ENCODE measurements around the gene GDF2.

GDF2 gene

GRCh38 chr10:47322300-47323061 is at the start of gene GDF2:
Gene GDF2, plus strand, starts transcription at chr10:47322454. Its CDS starts 215 bp downstream, at chr10:47322669.
- TF ChIP-seq GATA1 (IDR thresholded peaks at IDR 0.05; ENCODE audit: low read depth, low read length) = no peak
- TF ChIP-seq POLR2A (IDR thresholded peaks at IDR 0.05; ENCODE audit: low read length) = no peak
- peak; percentile 48 to 76 for DNase-seq

- no peak for DNase-seq
- TF ChIP-seq POLR2A (IDR thresholded peaks at IDR 0.05; ENCODE audit: low read length) (no peak), GATA1 (IDR thresholded peaks at IDR 0.05; ENCODE audit: low read depth, low read length) (no peak)
Measured at GRCh38 chr10:47276071-47276470, 46.2 kb upstream of the GDF2 start.

GRCh38 chr10:47276576-47277351 is 45.5 kb upstream of the GDF2 start:
- DNase-seq = no peak
- TF ChIP-seq POLR2A (IDR thresholded peaks at IDR 0.05; ENCODE audit: low read length) = no peak
- TF ChIP-seq GATA1 (IDR thresholded peaks at IDR 0.05; ENCODE audit: low read depth, low read length) = no peak

- no peak for DNase-seq
Measured at GRCh38 chr10:47277352-47278151, 44.7 kb upstream of the GDF2 start.

GRCh38 chr10:47278152-47278473 is 44.1 kb upstream of the GDF2 start:
- TF ChIP-seq GATA1 (IDR thresholded peaks at IDR 0.05; ENCODE audit: low read depth, low read length) (no peak), POLR2A (IDR thresholded peaks at IDR 0.05; ENCODE audit: low read length) (no peak)
- no peak for DNase-seq

More at GRCh38 chr10:47277352-47278151, 44.7 kb upstream of the GDF2 start:
- TF ChIP-seq GATA1 (IDR thresholded peaks at IDR 0.05; ENCODE audit: low read depth, low read length) (no peak), POLR2A (IDR thresholded peaks at IDR 0.05; ENCODE audit: low read length) (no peak)

- DNase-seq = no peak
- TF ChIP-seq GATA1 (IDR thresholded peaks at IDR 0.05; ENCODE audit: low read depth, low read length) = no peak
- TF ChIP-seq POLR2A (IDR thresholded peaks at IDR 0.05; ENCODE audit: low read length) = no peak
Measured at GRCh38 chr10:47278720-47279119, 43.5 kb upstream of the GDF2 start.

- no peak for DNase-seq
- no peak for TF ChIP-seq GATA1 (IDR thresholded peaks at IDR 0.05; ENCODE audit: low read depth, low read length)
- TF ChIP-seq POLR2A (IDR thresholded peaks at IDR 0.05; ENCODE audit: low read length) = no peak
Measured at GRCh38 chr10:47279276-47279675, 43.0 kb upstream of the GDF2 start.

GRCh38 chr10:47282005-47282656 is 40.1 kb upstream of the GDF2 start:
- no peak for TF ChIP-seq GATA1 (IDR thresholded peaks at IDR 0.05; ENCODE audit: low read depth, low read length)
- DNase-seq = no peak

- TF ChIP-seq GATA1 (IDR thresholded peaks at IDR 0.05; ENCODE audit: low read depth, low read length) = no peak
- no peak for TF ChIP-seq POLR2A (IDR thresholded peaks at IDR 0.05; ENCODE audit: low read length)
- no peak for DNase-seq
Measured at GRCh38 chr10:47282657-47283018, 39.6 kb upstream of the GDF2 start.

- no peak for TF ChIP-seq POLR2A (IDR thresholded peaks at IDR 0.05; ENCODE audit: low read length)
- no peak for TF ChIP-seq GATA1 (IDR thresholded peaks at IDR 0.05; ENCODE audit: low read depth, low read length)
- DNase-seq = no peak
Measured at GRCh38 chr10:47283101-47283630, 39.1 kb upstream of the GDF2 start.

GRCh38 chr10:47283848-47284247 is 38.4 kb upstream of the GDF2 start:
- DNase-seq = no peak
- TF ChIP-seq POLR2A (IDR thresholded peaks at IDR 0.05; ENCODE audit: low read length) = no peak
- TF ChIP-seq GATA1 (IDR thresholded peaks at IDR 0.05; ENCODE audit: low read depth, low read length) = no peak

- TF ChIP-seq POLR2A (IDR thresholded peaks at IDR 0.05; ENCODE audit: low read length) (no peak), GATA1 (IDR thresholded peaks at IDR 0.05; ENCODE audit: low read depth, low read length) (no peak)
- DNase-seq = no peak
Measured at GRCh38 chr10:47285381-47286115, 36.7 kb upstream of the GDF2 start.

- no peak for DNase-seq
- TF ChIP-seq POLR2A (IDR thresholded peaks at IDR 0.05; ENCODE audit: low read length) = no peak
- TF ChIP-seq GATA1 (IDR thresholded peaks at IDR 0.05; ENCODE audit: low read depth, low read length) = no peak
Measured at GRCh38 chr10:47286116-47286505, 36.1 kb upstream of the GDF2 start.
